Measurements from ENCODE around the gene PLB1.

PLB1 gene

GRCh38 chr2:28527196-28527595 lies 31.3 kb downstream of the PLB1 start:
- no peak overlapping the region for H3K9ac ChIP-seq (ENCODE audit: low read depth, low read length, poor library complexity, severe bottlenecking)
- no peaks in the 10 kb centered on the region for H3K9me2 ChIP-seq (replicated peaks; ENCODE audit: low read depth, low read length)
- H3K4me2 ChIP-seq (ENCODE audit: low read depth, low read length, poor library complexity, severe bottlenecking): no peak overlapping the region
- H3F3A ChIP-seq (ENCODE audit: low read depth): no peaks in the 10 kb centered on the region
- TF ChIP-seq CTCF (conservative IDR thresholded peaks at IDR 0.05; ENCODE audit: low read length) (no peak), EZH2phosphoT487 (IDR thresholded peaks at IDR 0.05; ENCODE audit: borderline replicate concordance) (no peak)
- no peaks in the 10 kb centered on the region for H3K79me2 ChIP-seq (ENCODE audit: insufficient read depth, low read length)
- H3K4me3 ChIP-seq (ENCODE audit: low read length, poor library complexity, severe bottlenecking): no peak overlapping the region
- H4K20me1 ChIP-seq (ENCODE audit: insufficient read depth, low read length, poor library complexity, severe bottlenecking): no peaks in the 10 kb centered on the region
- no peak overlapping the region for H2AFZ ChIP-seq (ENCODE audit: low read length)
- H3K4me1 ChIP-seq (ENCODE audit: insufficient read depth, low read length, poor library complexity, severe bottlenecking): no peaks in the 10 kb centered on the region
- H3K9me3 ChIP-seq (ENCODE audit: insufficient read depth, low read depth, low read length): no peaks in the 10 kb centered on the region
- H3K27me3 ChIP-seq (ENCODE audit: insufficient read depth, low read length, poor library complexity, severe bottlenecking): peaks cover 3% of the 10 kb centered on the region
- no peaks in the 10 kb centered on the region for H3K36me3 ChIP-seq (ENCODE audit: insufficient read depth, low read length)

- Histone ChIP-seq H3F3A (ENCODE audit: low read depth) (no peaks in the 10 kb centered on the region), H3K4me2 (ENCODE audit: low read depth, low read length, poor library complexity, severe bottlenecking) (no peak overlapping the region), H3K9me2 (replicated peaks; ENCODE audit: low read depth, low read length) (no peaks in the 10 kb centered on the region), H3K27me3 (ENCODE audit: insufficient read depth, low read length, poor library complexity, severe bottlenecking) (peaks cover 9% of the 10 kb centered on the region), H3K4me1 (ENCODE audit: insufficient read depth, low read length, poor library complexity, severe bottlenecking) (no peaks in the 10 kb centered on the region), H3K9me3 (ENCODE audit: insufficient read depth, low read depth, low read length) (no peaks in the 10 kb centered on the region), H3K9ac (ENCODE audit: low read depth, low read length, poor library complexity, severe bottlenecking) (no peak overlapping the region), H3K79me2 (ENCODE audit: insufficient read depth, low read length) (no peaks in the 10 kb centered on the region), H3K4me3 (ENCODE audit: low read length, poor library complexity, severe bottlenecking) (no peak overlapping the region), H2AFZ (ENCODE audit: low read length) (no peak overlapping the region), H3K36me3 (ENCODE audit: insufficient read depth, low read length) (no peaks in the 10 kb centered on the region), H4K20me1 (ENCODE audit: insufficient read depth, low read length, poor library complexity, severe bottlenecking) (no peaks in the 10 kb centered on the region)
- TF ChIP-seq EZH2phosphoT487 (IDR thresholded peaks at IDR 0.05; ENCODE audit: borderline replicate concordance): no peak
- TF ChIP-seq CTCF (conservative IDR thresholded peaks at IDR 0.05; ENCODE audit: low read length): no peak
Observed at GRCh38 chr2:28528206-28528605, 32.3 kb downstream of the PLB1 start.

- Histone ChIP-seq H3K4me2 (ENCODE audit: low read depth, low read length, poor library complexity, severe bottlenecking) (no peak overlapping the region), H3K9me3 (ENCODE audit: insufficient read depth, low read depth, low read length) (no peaks in the 10 kb centered on the region), H3K9ac (ENCODE audit: low read depth, low read length, poor library complexity, severe bottlenecking) (no peak overlapping the region)
Observed at GRCh38 chr2:28530782-28531181, 34.9 kb downstream of the PLB1 start.

More at GRCh38 chr2:28530782-28531181, 34.9 kb downstream of the PLB1 start:
- H3K4me1 ChIP-seq (ENCODE audit: insufficient read depth, low read length, poor library complexity, severe bottlenecking): no peaks in the 10 kb centered on the region
- H3K27me3 ChIP-seq (ENCODE audit: insufficient read depth, low read length, poor library complexity, severe bottlenecking): peaks cover 6% of the 10 kb centered on the region
- no peaks in the 10 kb centered on the region for H3F3A ChIP-seq (ENCODE audit: low read depth)
- H2AFZ ChIP-seq (ENCODE audit: low read length): no peak overlapping the region
- no peaks in the 10 kb centered on the region for H3K36me3 ChIP-seq (ENCODE audit: insufficient read depth, low read length)
- TF ChIP-seq CTCF (conservative IDR thresholded peaks at IDR 0.05; ENCODE audit: low read length) (no peak), EZH2phosphoT487 (IDR thresholded peaks at IDR 0.05; ENCODE audit: borderline replicate concordance) (no peak)
- no peaks in the 10 kb centered on the region for H3K9me2 ChIP-seq (replicated peaks; ENCODE audit: low read depth, low read length)
- H4K20me1 ChIP-seq (ENCODE audit: insufficient read depth, low read length, poor library complexity, severe bottlenecking): no peaks in the 10 kb centered on the region
- H3K79me2 ChIP-seq (ENCODE audit: insufficient read depth, low read length): no peaks in the 10 kb centered on the region
- no peak overlapping the region for H3K4me3 ChIP-seq (ENCODE audit: low read length, poor library complexity, severe bottlenecking)
